Adrenal gland (tissue), 5 donors: Measurements from ENCODE around the gene UGDH.

Source experiments
- POLR2A ChIP-seq, 2 donors: fragments of 450-650 bp; IDR thresholded peaks; one replicate each; pipeline ENCODE4 v1.6.1; 2017; ENCODE audit warnings: antibody characterized with exemption in 2 of 2, mild to moderate bottlenecking in 2 of 2, moderate library complexity in 1 of 2
- TF ChIP-seq, protein P1 (sequence below), 6 experiments: fragments of 450-650 bp in 4 of 6; fragments of 200-600 bp in 2 of 6; sonication (generic) in 1 of 6; IDR thresholded peaks; 1 replicate in 5 of 6; 2 replicates in 1 of 6; pipeline versions ENCODE4 v1.5.1 to v1.8.0; 2016 to 2021; ENCODE audit warnings: antibody characterized with exemption in 6 of 6, mild to moderate bottlenecking in 2 of 6, moderate library complexity in 1 of 6
- donor health status: DM: no; HTN: no; CAD: no.

DNA sequence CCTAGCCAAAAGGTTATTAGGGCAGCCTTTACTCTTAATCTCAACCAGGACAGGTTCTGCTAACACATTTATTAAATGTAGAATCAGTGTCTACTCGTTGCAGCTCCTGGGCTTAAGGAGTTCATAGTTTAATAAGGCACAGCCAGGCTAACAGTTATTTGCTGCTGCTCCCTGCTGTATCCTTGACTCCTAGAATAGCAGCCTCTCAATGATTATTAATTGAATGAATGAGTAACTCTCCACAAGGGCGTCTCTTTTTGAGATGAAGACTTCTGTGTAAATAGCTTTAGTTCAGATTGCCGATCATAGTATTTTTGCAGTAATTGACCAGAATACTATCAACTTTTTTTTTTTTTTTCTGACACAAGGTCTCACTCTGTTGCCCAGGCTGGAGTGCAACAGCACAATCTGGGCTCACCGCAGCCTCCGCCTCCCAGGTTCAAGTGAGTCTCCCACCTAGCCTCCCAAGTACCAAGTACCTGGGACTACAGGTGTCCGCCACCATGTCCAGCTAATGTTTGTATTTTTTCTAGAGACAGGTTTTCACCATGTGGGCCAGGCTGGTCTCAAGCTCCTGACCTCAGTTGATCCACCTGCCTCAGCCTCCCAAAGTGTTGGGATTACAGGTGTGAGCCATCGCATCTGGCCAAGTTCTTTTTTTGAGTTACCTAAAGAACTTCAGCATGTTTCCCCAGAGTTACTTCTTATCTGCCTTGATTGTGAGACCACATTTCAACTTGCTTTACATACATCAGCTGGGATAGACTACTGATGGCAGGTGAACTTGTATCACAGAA lies 2.9 kb downstream of the UGDH start:
- TF ChIP-seq, protein P1, sequence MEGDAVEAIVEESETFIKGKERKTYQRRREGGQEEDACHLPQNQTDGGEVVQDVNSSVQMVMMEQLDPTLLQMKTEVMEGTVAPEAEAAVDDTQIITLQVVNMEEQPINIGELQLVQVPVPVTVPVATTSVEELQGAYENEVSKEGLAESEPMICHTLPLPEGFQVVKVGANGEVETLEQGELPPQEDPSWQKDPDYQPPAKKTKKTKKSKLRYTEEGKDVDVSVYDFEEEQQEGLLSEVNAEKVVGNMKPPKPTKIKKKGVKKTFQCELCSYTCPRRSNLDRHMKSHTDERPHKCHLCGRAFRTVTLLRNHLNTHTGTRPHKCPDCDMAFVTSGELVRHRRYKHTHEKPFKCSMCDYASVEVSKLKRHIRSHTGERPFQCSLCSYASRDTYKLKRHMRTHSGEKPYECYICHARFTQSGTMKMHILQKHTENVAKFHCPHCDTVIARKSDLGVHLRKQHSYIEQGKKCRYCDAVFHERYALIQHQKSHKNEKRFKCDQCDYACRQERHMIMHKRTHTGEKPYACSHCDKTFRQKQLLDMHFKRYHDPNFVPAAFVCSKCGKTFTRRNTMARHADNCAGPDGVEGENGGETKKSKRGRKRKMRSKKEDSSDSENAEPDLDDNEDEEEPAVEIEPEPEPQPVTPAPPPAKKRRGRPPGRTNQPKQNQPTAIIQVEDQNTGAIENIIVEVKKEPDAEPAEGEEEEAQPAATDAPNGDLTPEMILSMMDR (IDR thresholded peaks at IDR 0.05): no peak
- TF ChIP-seq POLR2A (IDR thresholded peaks at IDR 0.05): no peak
